Measurements from ENCODE around the gene MYLK4.
A peak's percentile ranks its signal among the peaks of the same experiment; 100 is the strongest.
"Not testable (repeated sequence)": the region's sequence is repeated elsewhere in the genome, so short reads cannot be mapped to it uniquely, and the experiment has no call there.

The MYLK4 gene

GRCh38 chr6:2764610-2765165 lies 14.0 kb upstream of the MYLK4 start:
- Mint-ChIP-seq H3K27ac (peak overlapping the region; percentile 92 to 99 (median 95)), H3K9me3 (no peaks in the 10 kb centered on the region), H3K36me3 (ENCODE audit: low read depth) (peaks cover 9% of the 10 kb centered on the region), H3K4me1 (peaks cover 32% of the 10 kb centered on the region), H3K4me3 (peak overlapping the region; percentile 91 to 93 (median 93)), H3K27me3 (ENCODE audit: low read depth) (no peaks in the 10 kb centered on the region)
- no peak for TF ChIP-seq CTCF (IDR thresholded peaks at IDR 0.05; ENCODE audit: unreplicated experiment in 3 of 3)

- H3K36me3 Mint-ChIP-seq (ENCODE audit: low read depth) = peaks cover 9% of the 10 kb centered on the region
- H3K27ac Mint-ChIP-seq = peak overlapping the region; percentile 92 to 99 (median 95)
- H3K27me3 Mint-ChIP-seq (ENCODE audit: low read depth) = no peaks in the 10 kb centered on the region
- H3K4me1 Mint-ChIP-seq = peaks cover 32% of the 10 kb centered on the region
- no peak for TF ChIP-seq CTCF (IDR thresholded peaks at IDR 0.05; ENCODE audit: unreplicated experiment in 3 of 3)
- peak overlapping the region; percentile 91 to 93 (median 93) for H3K4me3 Mint-ChIP-seq
- H3K9me3 Mint-ChIP-seq = no peaks in the 10 kb centered on the region
Observed at GRCh38 chr6:2763876-2764540, 13.3 kb upstream of the MYLK4 start.

GRCh38 chr6:2763345-2763841 lies 12.7 kb upstream of the MYLK4 start:
- no peak for TF ChIP-seq CTCF (IDR thresholded peaks at IDR 0.05; ENCODE audit: unreplicated experiment in 3 of 3)
- Mint-ChIP-seq H3K9me3 (no peaks in the 10 kb centered on the region), H3K27ac (peak overlapping the region in 2 of 3 experiments; percentile 92 to 99), H3K27me3 (ENCODE audit: low read depth) (no peaks in the 10 kb centered on the region), H3K36me3 (ENCODE audit: low read depth) (peaks cover 4% of the 10 kb centered on the region), H3K4me1 (peaks cover 26% of the 10 kb centered on the region), H3K4me3 (peak overlapping the region; percentile 16 to 93 (median 91))

GRCh38 chr6:2762868-2763267 lies 12.1 kb upstream of the MYLK4 start:
- H3K27ac Mint-ChIP-seq = not testable (repeated sequence)

GRCh38 chr6:2760882-2761842 lies 10.4 kb upstream of the MYLK4 start:
- Mint-ChIP-seq H3K9me3 (no peaks in the 10 kb centered on the region), H3K4me3 (peak overlapping the region in 1 of 3 experiments; percentile 13), H3K36me3 (ENCODE audit: low read depth) (no peaks in the 10 kb centered on the region), H3K27ac (no peak overlapping the region), H3K27me3 (ENCODE audit: low read depth) (no peaks in the 10 kb centered on the region), H3K4me1 (peaks cover 9% of the 10 kb centered on the region)
- peak in 1 of 3 experiments; percentile 18 for TF ChIP-seq CTCF (IDR thresholded peaks at IDR 0.05; ENCODE audit: unreplicated experiment in 3 of 3)

More at GRCh38 chr6:2762868-2763267, 12.1 kb upstream of the MYLK4 start:
- H3K27me3 Mint-ChIP-seq (ENCODE audit: low read depth); H3K9me3 Mint-ChIP-seq; H3K36me3 Mint-ChIP-seq (ENCODE audit: low read depth): not testable (repeated sequence)
- H3K4me1 Mint-ChIP-seq = peaks cover 20% of the 10 kb centered on the region
- peak overlapping the region in 2 of 3 experiments; percentile 51 to 60 for H3K4me3 Mint-ChIP-seq

GRCh38 chr6:2758980-2759379 lies 8.3 kb upstream of the MYLK4 start:
- Mint-ChIP-seq H3K27ac (no peak overlapping the region), H3K27me3 (ENCODE audit: low read depth) (no peaks in the 10 kb centered on the region), H3K36me3 (ENCODE audit: low read depth) (no peaks in the 10 kb centered on the region), H3K9me3 (no peaks in the 10 kb centered on the region), H3K4me3 (no peak overlapping the region), H3K4me1 (peaks cover under 1% of the 10 kb centered on the region)
- TF ChIP-seq CTCF (IDR thresholded peaks at IDR 0.05; ENCODE audit: unreplicated experiment in 3 of 3) = no peak
